IMR-90 (cell line): ENCODE measurements around the gene TRAF3IP1. TPM values are rescaled to one million over a fixed set of nuclear protein-coding genes. Genes with fewer than 3 reads are reported as not detected.

Experiments
- CTCF ChIP-seq: conservative IDR thresholded peaks from 2 replicates; pipeline ENCODE4 v1.5.1; 2012; ENCODE audit warnings: mild to moderate bottlenecking, low read depth, low read length, improper control_type of control experiment
- SMC3 ChIP-seq: fragments of 150-350 bp; IDR thresholded peaks from 2 replicates; pipeline ENCODE4 v1.6.1; 2016; ENCODE audit warnings: low read depth, mild to moderate bottlenecking, antibody characterized with exemption, low read length, moderate library complexity
- polyA plus RNA-seq, 3 experiments: library from polyadenylated mRNA; depleted of rRNA; stranded (reverse); fragments of >200 nt; gene quantifications; 2 replicates each; pipeline ENCODE4 v1.2.3, GENCODE V29; 2012; ENCODE audit warnings: low replicate concordance in 1 of 3
- total RNA-seq: library from RNA; depleted of rRNA; stranded (reverse); fragments of >200 nt; gene quantifications from 2 replicates; pipeline ENCODE4 v1.2.3, GENCODE V29; 2012

TRAF3IP1 gene
- total and polyA plus RNA-seq, 2 of the 4 experiments (the other 2 are of a cell fraction), result 5.9 to 8.3 TPM

- TF ChIP-seq CTCF (no peak), SMC3 (no peak)
Measured at GRCh38 chr2:238284802-238285515, 35.4 kb upstream of the TRAF3IP1 start (continued).
